GM21528 (cell line): ENCODE results near the gene CSMD2.

Source experiments
- ATAC-seq: cut with Tn5 transposase; IDR thresholded peaks from one replicate; pipeline ENCODE4 v1.9.1; 2021; ENCODE audit warnings: mild to moderate bottlenecking, moderate library complexity; ENCODE audit not compliant: unreplicated experiment, low FRiP score

CSMD2 gene

DNA sequence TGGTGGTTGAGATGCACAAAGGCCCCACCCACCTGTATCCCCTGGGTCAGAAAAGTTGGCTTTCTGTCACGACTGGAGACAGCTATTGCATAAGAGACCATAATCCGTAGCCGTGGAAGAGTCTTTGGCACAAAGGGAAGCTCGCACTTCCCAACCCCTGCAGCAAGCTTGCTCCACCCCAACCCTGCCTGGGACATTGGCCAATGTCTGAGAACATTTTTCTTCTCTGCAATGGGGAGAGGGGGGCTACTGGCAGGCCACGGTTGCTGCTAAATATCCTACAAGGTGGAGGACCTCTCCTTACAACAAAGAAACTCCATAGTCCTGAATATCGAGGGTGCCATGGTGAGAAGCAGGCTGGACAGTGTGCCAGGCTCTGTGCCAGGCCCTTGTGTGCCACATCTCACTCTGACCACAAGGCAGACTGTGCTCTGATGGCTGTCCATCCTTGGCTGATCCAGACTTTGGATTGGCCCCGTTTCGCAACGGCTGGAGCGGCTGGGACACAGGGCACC lies 104.1 kb downstream of the CSMD2 start:
- ATAC-seq = no peak

DNA sequence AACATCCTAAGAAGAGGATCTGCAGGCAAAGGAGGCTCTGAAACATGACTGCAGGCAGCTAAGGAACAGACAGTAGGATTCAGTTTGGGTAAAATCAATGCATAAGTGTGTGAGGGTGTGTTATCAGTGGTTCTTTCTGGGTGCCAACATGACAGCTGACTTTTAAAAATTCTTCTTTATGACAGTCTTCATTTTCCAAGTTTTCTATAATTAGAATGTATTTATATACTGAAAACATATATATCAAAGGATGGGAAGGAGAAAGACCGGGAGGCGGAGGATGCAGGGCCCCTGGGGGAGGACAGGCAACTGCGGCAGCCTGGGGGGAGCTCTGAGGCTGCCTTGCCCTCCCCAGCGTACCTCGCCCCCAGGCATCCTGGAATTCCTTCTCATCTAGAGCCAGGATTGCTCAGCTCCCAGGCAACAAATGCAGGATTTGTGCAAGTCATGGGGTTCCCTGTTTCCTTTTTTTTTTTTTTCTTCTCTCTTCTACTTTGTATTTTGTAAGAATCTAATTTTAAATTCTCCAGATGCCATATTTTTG lies 104.8 kb downstream of the CSMD2 start:
- ATAC-seq = no peak

DNA sequence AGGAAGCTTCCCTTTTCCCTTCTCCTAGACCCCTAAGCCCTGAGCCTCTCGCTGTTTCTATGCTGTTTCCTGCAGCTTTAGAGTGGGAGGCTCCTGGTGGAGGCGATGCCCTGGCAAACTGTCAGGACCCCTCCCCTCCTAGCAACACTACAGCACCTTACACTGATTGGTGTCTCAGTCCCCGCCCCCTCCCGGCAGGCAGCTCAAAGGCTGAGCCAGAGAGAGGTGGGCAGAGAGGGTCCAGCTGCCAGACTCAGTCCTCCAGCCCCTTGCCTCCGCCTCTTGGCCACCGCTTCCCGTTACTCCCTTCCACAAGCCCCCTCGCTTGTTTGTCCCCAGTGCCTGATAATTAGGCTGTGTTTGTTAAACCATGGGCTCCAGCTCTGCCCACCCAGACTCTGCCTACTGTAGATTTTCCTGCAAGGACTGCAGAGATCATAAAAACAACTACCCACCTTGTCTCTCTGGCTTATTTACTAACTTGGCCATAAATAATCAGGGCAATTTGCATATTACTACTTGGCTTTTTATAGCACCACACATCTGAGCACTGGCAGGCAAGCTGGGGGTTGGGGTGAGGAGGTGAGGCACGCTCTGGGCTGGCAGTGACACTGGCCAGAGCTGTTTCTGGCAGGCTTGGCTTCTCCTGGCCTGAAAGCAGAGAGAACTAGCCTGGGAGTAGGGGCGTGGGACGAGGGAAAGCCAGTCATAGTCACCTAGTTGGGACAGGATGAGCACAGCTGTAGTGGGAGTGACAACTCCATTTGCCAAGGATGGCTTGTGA lies 107.5 kb downstream of the CSMD2 start:
- ATAC-seq = no peak

DNA sequence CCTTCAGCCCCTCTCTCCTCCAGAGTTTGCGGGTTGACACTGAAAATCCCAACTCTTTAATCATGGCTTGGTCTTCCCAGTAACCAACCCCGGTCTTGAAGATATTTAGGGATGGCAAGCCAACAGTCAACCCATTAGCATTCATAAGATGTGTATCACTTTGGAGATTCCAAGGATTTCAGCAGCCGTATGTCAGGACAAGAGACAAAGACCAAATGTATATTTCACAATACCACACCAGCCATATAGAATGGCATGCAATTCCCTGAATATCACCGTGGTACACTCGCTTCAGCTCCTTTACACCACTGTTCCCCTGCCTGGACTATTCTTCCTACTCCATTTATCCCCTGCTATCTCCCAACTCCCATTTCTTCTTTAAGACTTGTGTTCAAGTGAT lies 109.2 kb downstream of the CSMD2 start:
- no peak for ATAC-seq

DNA sequence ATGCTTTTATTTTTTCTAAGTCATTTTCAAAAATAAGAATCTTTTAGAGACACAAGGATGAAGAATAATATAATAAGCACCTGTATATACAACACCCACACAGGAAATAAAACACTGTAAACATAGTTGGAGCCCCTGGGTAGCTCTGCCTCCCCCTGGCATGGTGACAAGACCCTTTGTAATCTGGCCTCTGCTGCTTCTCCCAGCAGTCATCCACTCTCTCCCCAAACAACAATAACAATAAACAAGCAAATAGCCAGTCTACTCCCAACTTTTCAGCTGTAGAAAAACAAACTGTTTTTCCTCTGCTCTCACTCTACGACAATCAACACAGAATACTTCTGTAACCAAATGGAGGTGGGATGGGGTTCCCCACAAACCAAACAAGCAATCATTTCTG lies 110.1 kb downstream of the CSMD2 start:
- ATAC-seq = no peak

DNA sequence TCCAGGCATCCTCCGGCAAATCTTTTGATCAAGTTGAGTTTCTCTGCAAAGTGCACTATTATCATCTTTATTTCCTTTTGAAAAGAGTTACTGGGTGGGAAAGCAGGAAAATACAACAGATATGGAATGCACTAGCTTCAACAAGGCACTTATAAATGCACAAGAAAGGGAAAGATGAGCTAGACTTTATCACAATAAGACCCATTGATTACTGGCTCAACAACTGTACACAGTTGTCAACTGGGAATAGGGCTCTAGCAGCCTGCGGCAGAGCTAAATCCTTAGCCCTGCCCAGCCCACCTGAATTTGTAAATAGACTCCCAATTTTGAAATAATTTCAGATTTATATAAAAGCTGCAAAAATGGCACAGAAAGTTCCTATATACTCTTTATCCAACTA lies 111.4 kb downstream of the CSMD2 start:
- no peak for ATAC-seq

DNA sequence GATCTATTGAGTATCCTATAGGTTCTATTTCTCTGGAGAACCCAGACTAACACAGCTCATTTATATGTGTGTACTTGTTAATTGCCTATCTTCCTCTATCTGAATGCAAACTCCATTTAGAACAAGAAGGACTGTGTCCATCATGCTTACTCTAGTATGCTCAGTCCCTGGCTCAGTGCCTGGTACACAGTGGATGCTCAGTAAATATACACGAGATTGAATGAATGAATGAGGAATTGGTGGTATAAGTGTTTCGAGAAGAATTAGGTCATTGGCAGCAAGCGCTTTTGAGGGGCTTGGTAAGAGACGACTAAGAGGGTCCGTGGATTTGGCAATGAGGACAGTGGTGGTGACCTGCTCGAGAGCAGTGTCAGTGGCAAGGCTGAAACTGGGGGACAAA lies 112.5 kb downstream of the CSMD2 start:
- no peak for ATAC-seq

DNA sequence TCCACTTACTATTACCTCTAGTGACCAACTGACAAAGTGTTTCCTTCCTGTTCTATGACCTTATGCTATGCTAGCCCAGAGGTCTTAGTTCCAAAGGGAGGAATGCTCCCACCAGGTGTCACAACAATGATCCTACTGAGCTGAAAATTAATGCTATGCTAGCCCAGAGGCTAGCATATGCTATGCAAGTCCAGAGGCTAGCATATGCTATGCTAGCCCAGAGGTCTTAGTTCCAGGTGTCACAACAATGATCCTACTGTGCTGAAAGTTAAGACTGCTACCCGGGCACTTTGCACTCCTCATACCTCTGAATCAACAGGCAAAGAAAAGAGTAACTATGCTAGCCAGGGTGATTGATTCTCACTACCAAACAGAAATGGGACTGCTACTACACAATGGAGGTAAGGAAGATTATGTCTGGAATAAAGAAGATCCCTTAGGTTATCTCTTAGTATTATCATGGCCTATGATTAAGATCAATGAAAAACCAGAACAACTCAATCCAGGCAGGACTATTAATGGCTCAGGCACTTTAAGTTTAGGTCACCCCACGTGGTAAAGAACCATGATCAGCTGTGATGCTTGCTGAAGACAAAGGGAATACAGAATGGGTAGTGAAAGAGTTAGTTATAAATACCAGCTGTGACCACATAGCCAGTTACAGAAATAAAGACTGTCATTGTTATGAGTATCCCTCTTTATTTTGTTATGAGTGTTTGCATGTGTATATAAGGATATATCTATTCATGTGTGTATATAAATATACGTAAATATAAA lies 114.1 kb downstream of the CSMD2 start:
- ATAC-seq = no peak

DNA sequence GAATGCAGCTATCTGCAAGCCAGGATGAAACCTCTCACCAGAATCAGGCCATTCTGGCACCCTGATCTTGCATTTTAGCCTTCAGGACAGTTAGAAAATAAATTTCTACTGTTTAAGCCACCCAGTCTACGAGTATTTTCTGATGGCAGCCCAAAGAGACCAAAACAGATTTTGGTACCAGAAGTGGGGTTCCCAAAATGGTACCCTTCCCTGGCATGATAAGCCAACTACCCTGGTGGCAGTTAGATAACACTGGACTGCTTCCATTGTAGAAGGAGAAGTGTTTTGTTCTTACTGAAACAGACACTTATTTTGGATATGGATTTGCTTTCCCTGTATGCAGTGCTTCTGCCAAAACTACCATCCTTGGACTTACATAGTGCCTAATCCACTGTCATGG lies 115.0 kb downstream of the CSMD2 start:
- ATAC-seq = no peak

DNA sequence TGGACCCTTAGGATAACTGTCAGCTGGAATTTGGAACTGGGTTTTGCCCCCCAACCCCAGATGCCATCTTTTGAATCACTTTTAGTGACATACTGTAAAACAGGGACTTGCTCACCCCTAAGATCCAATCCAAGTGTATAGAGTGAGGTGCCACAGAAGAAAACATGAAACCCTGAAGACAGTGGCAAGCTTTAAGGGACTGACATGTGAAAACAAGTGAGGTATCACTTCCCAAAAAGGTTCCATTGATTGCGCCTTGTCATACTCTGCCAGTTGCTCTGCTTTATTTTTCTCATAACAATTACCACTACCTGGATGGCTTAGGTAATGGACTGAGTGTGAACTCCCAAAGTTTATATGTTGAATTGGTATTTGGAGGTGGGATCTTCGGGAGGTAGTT lies 115.6 kb downstream of the CSMD2 start:
- ATAC-seq = no peak

DNA sequence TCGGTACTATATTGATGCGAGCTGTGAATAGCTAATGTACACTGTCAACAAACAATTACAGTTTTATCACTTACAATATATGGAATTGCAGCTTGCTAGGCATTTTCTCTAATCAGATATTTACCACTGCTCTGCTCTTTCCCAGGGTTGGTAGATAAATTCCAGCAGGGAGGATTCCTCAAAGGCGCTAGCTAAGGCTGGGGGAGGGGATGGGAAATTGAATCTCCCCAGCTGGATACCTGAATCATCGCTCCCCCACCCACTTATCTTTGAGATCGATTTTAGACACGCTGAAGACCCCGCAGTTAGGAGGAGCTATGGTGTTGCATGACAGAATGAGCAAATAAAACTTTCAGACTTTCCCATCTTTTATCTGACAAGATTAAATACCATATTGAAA lies 127.2 kb downstream of the CSMD2 start:
- ATAC-seq = no peak

DNA sequence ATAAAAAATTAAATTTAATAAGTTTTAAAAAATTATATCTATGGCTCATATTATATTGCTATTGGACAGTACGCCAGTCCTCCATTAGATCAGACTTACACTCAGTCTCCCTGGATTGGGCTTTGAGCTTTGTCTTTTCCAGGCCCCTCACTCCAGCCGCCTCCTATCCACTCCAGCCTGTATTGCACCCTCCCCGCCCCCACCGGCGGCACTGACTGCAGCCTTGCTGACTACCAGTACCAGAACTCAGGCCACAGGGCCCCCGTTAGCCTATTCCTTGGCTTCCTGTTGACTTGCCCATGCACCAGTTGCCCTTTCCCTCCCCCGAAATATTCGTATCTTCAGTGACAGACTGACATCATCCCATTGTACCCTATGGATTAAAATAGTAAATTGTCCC lies 127.9 kb downstream of the CSMD2 start:
- ATAC-seq = no peak

DNA sequence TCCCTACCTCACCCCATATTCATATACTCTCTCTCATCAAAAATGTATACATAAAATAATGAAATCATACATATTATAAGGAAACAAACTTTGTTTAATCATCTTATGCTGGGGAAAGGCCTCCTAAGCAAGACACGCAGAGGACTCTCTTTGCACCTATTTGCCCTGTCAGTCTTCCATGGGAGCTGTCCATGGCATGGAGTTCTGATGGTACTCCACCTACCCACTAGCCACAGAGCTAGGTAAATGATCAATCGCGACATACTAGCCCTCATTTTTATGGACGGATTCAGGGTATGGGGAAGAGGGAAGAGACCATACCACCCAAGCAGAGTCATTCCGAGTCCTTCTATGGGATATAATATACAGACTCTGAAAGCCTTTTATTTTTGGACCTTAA lies 131.0 kb downstream of the CSMD2 start:
- no peak for ATAC-seq

DNA sequence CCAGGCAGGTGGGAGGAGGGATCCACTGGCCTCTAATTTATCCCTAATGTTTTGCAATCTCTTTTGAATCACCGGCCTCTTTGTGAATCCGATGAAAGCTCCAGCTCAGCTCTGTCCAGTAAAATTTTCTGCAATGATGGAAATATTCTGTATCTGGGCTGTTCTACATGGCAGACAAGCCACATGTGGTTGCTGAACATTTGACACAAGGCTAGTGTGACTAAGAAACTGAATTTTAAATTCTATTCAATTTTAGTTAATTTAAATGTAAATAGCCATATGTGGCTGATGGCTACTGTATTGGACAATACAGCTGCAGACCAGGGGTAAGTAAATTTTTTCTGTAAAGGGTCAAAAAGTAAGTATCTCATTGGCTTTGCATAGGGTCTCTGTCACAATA lies 135.1 kb downstream of the CSMD2 start:
- ATAC-seq = no peak

DNA sequence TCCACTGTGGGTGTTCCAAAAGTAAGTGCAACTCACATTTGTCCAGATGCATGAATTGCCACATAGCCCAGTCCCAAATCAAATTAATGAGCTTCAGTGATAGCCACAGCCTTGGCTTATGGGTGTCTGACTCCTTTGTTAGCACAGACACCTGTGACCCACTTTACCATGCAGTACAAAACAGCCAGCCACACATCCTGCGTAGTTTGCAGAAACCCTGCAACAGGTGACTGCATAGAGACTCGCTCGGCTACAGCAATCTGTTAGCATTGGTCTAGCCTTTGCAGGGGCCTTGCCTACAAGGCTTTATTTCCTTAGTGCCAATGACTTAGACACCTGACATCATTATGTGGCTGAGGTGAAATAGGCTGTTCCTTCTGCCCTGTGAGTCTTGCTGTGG lies 135.5 kb downstream of the CSMD2 start:
- no peak for ATAC-seq

DNA sequence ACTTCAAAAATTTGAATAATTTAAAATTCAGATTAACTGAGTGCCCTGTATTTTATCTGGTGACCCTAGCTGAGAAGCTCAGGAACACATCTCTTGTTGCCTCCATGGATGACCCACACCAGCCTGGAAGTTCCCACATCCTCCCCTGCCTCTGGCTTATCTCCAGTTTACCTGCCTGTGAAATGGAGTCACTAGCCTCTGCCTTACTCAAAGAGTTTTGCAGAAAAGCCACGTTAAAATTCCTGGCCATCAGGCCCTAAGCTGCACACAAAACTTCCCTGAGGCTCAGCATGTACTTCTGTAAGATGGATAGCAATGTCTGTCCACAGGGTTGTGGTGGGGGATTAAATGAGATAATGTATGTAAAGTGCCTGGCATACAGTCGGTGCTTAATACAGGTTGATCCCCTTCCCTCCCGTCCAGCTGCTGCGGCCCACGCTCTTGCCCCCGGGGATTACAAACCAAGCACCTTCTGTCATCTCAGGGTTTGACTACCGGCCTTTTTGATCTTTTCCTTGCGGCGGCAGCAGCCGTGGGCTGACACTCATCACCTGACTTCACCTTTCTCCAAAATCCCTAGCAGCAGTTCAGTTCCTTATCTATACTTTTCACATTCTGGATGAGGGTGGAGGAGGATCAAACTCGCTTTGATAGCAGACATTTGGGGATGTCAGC lies 136.5 kb downstream of the CSMD2 start:
- ATAC-seq = no peak

DNA sequence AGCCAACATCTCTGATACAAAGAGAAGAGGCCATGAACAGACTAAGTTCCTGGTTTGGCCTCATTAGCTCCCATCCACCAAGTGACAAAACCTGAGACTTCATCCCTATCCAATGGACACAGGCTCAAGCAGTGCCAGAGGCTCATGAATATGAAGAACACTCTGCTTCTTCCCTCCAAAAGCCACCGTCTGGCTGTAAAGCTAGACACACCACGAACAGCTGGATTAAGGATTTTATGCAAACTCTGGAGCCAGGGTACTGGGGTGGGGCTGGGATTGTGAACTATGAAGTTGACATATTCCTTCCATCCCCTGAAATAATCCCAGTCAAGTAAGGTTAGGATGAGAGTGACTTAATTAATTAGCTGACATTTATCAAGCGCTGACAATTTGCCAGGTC lies 139.4 kb downstream of the CSMD2 start:
- no peak for ATAC-seq

DNA sequence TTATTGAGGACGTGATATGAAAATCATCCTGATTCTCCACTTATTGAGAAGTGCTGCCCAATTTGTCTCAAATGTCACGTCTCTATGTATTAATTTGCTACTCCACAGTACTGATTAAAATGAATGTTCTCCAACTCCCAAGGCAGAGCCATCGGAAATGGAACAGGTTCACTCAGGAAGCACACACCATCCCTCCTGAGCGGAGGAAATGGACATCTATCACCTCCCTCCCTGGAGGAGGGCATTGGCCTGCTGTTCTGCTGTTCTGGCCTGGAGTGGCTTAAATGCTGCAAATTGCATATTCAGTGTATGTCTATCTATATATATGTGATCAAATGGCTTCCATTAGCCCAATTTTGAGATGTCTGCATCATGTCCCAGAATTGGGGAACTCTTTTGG lies 140.5 kb downstream of the CSMD2 start:
- ATAC-seq = no peak

DNA sequence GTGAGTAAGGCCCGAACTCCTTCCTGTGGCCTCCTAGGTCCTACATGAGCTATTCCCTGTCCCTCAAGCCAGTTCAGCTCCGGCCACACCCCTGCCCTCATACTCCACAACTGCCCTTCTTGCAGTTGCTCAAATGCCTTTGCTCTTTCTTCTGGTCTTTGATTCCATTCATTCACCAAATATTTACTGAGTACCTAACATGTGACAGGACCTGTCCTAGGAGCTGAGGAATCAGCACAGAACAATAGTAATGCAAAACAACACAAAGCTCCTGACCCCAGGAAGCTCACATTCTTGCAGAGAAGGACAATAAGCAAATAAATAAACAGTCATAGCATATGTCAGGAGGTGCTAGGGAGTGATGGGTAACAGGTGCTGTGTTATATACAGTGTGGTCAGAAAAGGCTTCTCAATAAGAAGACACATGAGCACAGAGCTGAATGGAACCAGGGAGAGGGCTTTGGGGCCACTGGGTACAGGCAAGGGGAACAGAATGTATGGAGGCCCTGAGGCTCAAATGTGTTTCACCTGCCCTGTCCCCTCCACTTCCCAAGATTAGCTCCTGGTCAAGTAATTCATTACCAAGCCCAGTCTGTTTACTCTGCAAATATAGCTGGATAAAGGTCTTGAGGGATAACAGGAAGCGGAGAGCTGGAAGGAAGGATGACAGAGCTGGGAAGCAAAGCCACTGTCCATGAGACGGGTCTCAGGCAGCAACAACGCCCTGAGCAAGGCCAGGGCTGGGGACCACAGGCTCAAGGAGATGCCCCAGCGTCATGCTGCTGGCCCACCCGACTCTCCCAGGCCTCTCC lies 145.1 kb downstream of the CSMD2 start:
- no peak for ATAC-seq

DNA sequence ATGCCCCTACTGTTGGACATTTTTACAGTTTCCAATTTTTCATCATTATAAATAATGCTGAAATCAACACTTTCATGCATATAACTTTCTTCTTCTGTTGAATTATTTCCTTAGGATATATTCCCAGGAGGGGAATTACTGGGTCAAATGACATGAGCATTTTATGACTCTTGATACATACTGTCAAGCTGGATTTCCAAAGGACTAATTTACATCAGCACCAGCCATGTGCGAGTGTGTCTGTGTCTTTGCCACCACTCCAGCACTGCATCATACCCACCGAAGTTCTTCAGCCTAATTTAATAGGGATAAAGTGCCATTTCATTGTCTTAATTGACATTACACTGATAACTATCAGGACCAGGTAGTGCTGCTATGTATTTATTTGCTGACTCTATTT lies 146.7 kb downstream of the CSMD2 start:
- ATAC-seq = no peak
